Neural crest cell (in vitro differentiated cells): ENCODE data around the gene PPARA. TPM values are rescaled to one million over a fixed set of nuclear protein-coding genes. Genes with fewer than 3 reads are reported as not detected.
"Not testable (repeated sequence)": the region's sequence is repeated elsewhere in the genome, so short reads cannot be mapped to it uniquely, and the experiment has no call there.

Experiments used
- DNase-seq: peaks from one replicate; pipeline ENCODE4 v3.0.0; 2021; ENCODE audit warnings: low read depth, mixed read lengths, low spot score
- H3K27ac Mint-ChIP-seq: one replicate; pipeline ENCODE4 v1.8.0; 2021; ENCODE audit warnings: mild to moderate bottlenecking, mixed read lengths; ENCODE audit not compliant: unreplicated experiment
- H3K27me3 Mint-ChIP-seq: 2 replicates; pipeline ENCODE4 v1.8.0; 2021; ENCODE audit warnings: low read depth, mild to moderate bottlenecking, mixed read lengths
- H3K36me3 Mint-ChIP-seq: 2 replicates; pipeline ENCODE4 v1.8.0; 2021; ENCODE audit warnings: low read depth, mild to moderate bottlenecking, mixed read lengths
- H3K4me1 Mint-ChIP-seq: 2 replicates; pipeline ENCODE4 v1.8.0; 2021; ENCODE audit warnings: mixed read lengths
- H3K4me3 Mint-ChIP-seq: one replicate; pipeline ENCODE4 v1.8.0; 2021; ENCODE audit warnings: mild to moderate bottlenecking, mixed read lengths
- H3K9me3 Mint-ChIP-seq: 2 replicates; pipeline ENCODE4 v1.8.0; 2021; ENCODE audit warnings: mixed read lengths
- CTCF ChIP-seq: fragments of 200-600 bp; sonication (generic); conservative IDR thresholded peaks from 2 replicates; pipeline ENCODE4 v1.5.0; 2021; ENCODE audit warnings: antibody characterized with exemption, mild to moderate bottlenecking
- total RNA-seq: library from RNA; stranded (reverse); gene quantifications from 2 replicates; pipeline ENCODE4 v1.2.1, GENCODE V29; 2021

Gene PPARA
- total RNA-seq, 1 donor from 2014 or later: 15.6 TPM

DNA sequence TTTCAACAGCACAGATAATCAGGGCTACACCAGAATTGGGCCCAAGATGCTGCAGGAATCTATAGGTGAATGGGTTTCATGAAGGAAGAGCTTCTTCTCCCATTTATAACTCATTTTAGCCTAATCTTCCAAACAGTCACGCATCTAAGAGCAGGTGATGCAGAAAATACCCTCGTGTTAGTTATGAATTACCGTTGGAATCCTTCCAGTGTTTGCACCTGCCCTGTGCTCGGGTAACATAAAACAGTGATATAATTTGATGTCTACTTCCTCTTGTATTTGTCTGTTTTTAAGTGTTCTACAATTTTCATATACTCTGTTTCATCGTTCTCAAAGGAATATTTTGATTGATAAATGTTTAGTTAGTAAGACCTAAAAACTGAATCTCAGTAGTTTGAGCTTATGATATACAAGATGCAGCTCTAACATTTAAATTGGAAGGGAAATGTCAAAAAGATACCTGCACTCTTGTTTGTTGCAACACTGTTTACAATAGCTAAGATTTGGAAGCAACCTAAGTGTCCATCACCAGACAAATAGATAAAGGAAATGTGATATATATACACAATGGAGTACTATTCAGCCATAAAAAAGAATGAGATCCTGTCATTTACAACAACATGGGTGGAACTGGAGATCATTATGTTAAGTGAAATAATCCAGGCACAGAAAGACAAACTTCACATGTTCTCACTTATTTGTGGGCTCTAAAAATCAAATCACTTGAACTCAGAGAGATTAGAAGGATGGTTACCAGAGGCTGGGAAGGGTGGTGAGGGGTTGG lies 42.1 kb downstream of the PPARA start:
- no peak overlapping the region for H3K27ac Mint-ChIP-seq
- H3K36me3 Mint-ChIP-seq: peaks cover 3% of the 10 kb centered on the region
- H3K27me3 Mint-ChIP-seq: no peaks in the 10 kb centered on the region
- H3K4me3 Mint-ChIP-seq: no peak overlapping the region
- DNase-seq: no peak
- TF ChIP-seq CTCF: no peak
- no peaks in the 10 kb centered on the region for H3K4me1 Mint-ChIP-seq
- no peaks in the 10 kb centered on the region for H3K9me3 Mint-ChIP-seq

DNA sequence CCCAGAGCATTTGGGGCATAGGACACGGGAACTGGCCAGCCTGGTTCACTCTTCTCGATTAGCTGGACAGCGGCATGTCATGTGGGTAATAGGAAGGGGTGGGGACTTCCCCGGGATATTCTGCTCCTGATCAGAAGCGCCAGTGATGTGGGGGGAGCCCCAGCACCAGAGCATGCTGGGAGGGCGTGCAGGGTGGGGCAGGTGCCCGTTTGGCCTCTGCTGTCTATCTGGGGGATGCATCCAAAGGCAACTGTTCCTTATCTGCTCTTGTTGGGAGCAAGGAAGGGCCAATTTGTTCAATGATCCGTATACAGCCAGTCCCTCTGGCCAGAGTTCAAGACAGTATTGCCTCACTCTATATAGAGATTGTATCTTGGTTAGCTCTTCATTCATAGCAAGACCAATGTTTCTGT lies 43.6 kb downstream of the PPARA start:
- peaks cover 2% of the 10 kb centered on the region for H3K4me1 Mint-ChIP-seq
- H3K27ac Mint-ChIP-seq: no peak overlapping the region
- no peak for DNase-seq
- H3K36me3 Mint-ChIP-seq: peaks cover 3% of the 10 kb centered on the region
- no peaks in the 10 kb centered on the region for H3K27me3 Mint-ChIP-seq
- H3K9me3 Mint-ChIP-seq: no peaks in the 10 kb centered on the region
- no peak overlapping the region for H3K4me3 Mint-ChIP-seq
- TF ChIP-seq CTCF: no peak

GRCh38 chr22:46195487-46196165 lies 45.3 kb downstream of the PPARA start:
- Mint-ChIP-seq H3K9me3 (no peaks in the 10 kb centered on the region), H3K4me1 (peaks cover 4% of the 10 kb centered on the region), H3K4me3 (no peak overlapping the region), H3K27me3 (no peaks in the 10 kb centered on the region), H3K27ac (no peak overlapping the region), H3K36me3 (peaks cover 11% of the 10 kb centered on the region)
- DNase-seq: no peak
- TF ChIP-seq CTCF: no peak

GRCh38 chr22:46196278-46196677 lies 46.0 kb downstream of the PPARA start:
- Mint-ChIP-seq H3K4me1 (peaks cover 9% of the 10 kb centered on the region), H3K27ac (no peak overlapping the region), H3K4me3 (no peak overlapping the region), H3K36me3 (peaks cover 11% of the 10 kb centered on the region), H3K27me3 (no peaks in the 10 kb centered on the region), H3K9me3 (no peaks in the 10 kb centered on the region)
- no peak for TF ChIP-seq CTCF
- no peak for DNase-seq

DNA sequence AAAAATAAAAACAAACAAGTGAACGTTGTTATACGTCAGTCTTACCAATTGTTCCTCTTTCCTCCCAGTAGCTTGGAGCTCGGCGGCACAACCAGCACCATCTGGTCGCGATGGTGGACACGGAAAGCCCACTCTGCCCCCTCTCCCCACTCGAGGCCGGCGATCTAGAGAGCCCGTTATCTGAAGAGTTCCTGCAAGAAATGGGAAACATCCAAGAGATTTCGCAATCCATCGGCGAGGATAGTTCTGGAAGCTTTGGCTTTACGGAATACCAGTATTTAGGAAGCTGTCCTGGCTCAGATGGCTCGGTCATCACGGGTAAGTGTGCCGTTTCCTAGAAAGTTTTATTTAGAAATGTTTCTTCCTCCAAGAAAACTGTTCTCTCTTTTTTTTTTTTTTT lies 47.9 kb downstream of the PPARA start:
- peaks cover 19% of the 10 kb centered on the region for H3K4me1 Mint-ChIP-seq
- H3K27me3 Mint-ChIP-seq: no peaks in the 10 kb centered on the region
- no peak for TF ChIP-seq CTCF
- DNase-seq: no peak
- no peaks in the 10 kb centered on the region for H3K9me3 Mint-ChIP-seq
- peaks cover 9% of the 10 kb centered on the region for H3K36me3 Mint-ChIP-seq
- H3K27ac Mint-ChIP-seq: no peak overlapping the region
- H3K4me3 Mint-ChIP-seq: no peak overlapping the region

- not testable (repeated sequence) for H3K4me3 Mint-ChIP-seq
- peak overlapping the region; percentile 62 for H3K27ac Mint-ChIP-seq
Observed at GRCh38 chr22:46198806-46199205, 48.5 kb downstream of the PPARA start.

More at GRCh38 chr22:46198806-46199205, 48.5 kb downstream of the PPARA start:
- peaks cover 12% of the 10 kb centered on the region for H3K36me3 Mint-ChIP-seq
- not testable (repeated sequence) for H3K27me3 Mint-ChIP-seq, DNase-seq, H3K9me3 Mint-ChIP-seq
- H3K4me1 Mint-ChIP-seq: peaks cover 19% of the 10 kb centered on the region
